Globus pallidus (tissue), 1 donor: ENCODE data around the gene LRRC9.
"Not testable (repeated sequence)": the region's sequence is repeated elsewhere in the genome, so short reads cannot be mapped to it uniquely, and the experiment has no call there.

Experiments
- DNase-seq: peaks from one replicate; pipeline ENCODE4 v3.0.0-alpha.2; 2015; ENCODE audit warnings: low spot score

LRRC9 gene

DNA sequence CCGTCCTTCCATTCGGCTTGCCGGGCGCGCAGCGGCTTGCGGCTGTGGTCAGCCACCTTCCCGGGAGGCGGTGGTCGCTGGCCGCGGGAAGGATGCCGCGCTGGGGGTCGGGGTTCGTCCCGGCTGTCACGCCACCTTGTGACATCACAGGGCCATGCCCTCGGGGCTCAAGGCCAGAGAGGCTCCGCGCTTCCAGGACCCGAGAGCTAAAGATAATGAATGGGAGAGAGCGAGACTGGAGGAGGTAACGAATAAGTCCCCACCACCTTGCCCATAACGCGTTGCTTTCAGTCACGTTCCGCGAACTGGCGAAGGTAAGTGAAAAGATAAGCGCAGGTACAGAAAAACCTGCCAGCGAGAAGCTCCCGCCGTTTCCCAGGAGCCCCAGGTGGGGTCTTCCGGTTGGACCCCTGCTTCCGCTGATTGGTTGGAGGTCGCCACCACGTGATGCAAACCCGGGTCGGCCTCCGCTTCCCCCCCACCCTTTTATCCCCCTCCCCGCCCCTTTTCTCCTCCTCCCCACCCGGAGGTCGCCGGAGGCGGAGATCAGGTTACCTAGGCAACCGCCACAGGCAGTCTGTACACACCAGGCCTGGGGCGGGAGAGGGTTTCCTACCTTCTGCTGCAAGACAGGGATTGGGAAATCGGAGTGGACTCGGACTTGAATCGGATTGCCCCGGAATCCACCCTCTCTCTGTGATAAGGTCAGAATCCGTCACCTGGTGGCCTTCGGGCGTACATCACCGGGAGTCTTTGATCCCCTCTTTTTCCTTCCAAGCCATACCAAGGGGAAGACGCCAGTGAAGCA lies at the start of gene LRRC9:
TSS of gene LRRC9 (plus strand) at position 575 of the 808 bp plus-strand sequence.
- peak; percentile 3 for DNase-seq

- peak; percentile 82 for DNase-seq
Measured at GRCh38 chr14:59870277-59871165, 49.4 kb upstream of the LRRC9 start, which contains the start of gene RTN1. RTN1 (minus strand) TSS chr14:59870776; CDS start chr14:59870630, 146 bp downstream.

DNA sequence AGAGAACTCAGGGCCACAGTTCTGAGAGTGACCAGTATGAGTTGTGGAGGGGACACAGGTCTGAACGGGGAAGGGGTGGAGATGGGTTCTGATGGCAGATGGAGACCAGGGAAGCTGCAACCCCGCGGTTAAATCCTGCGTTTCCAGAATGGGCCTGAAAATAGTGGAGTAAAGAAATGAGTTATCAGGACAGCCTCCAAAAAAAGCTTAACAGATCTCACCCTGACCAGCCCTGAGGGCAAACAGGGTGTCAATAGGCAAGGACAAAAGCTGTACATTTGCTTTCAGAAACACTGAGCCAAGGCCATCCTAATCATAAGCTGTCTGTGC lies 48.8 kb upstream of the LRRC9 start:
- no peak for DNase-seq

GRCh38 chr14:59882957-59883356 lies 37.0 kb upstream of the LRRC9 start:
- no peak for DNase-seq

DNA sequence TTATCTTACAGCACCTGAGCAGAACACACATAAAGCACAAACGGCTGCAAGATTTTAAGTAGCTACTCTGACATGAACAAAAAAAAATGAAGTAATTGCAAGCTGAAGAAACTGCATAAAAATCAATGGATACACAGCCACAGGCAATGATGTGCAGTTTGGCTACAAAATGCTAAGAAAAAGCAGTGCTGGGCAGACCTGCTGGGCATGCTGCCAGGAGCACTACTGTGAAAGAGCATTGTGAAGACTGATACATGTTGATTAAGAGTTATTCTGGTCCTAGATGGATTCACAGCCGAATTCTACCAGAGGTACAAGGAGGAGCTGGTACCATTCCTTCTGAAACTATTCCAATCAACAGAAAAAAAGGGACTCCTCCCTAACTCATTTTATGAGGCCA lies 29.3 kb upstream of the LRRC9 start:
- no peak for DNase-seq

- no peak for DNase-seq
Measured at GRCh38 chr14:59895721-59896120, 24.2 kb upstream of the LRRC9 start.

GRCh38 chr14:59897757-59898383 lies 22.1 kb upstream of the LRRC9 start:
- peak; percentile 57 for DNase-seq

DNA sequence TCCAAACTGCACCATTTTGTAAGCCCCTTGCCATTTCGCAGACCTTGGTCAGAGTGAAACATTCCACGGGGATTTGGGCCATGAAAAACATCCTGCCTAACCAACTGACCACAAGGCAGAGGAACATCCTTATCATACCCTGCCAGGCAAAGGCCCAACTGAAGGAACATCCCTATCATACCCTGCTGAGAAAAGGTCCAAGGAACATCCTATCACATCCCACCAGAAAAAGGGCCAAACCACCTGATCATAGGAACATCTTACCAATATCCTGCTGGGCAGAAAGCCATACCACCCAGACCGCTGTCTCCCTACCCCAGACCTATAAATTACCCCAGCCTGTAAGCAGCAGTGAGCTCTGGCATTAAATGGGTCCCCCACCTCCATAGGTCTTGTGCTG lies 19.4 kb upstream of the LRRC9 start:
- no peak for DNase-seq

DNA sequence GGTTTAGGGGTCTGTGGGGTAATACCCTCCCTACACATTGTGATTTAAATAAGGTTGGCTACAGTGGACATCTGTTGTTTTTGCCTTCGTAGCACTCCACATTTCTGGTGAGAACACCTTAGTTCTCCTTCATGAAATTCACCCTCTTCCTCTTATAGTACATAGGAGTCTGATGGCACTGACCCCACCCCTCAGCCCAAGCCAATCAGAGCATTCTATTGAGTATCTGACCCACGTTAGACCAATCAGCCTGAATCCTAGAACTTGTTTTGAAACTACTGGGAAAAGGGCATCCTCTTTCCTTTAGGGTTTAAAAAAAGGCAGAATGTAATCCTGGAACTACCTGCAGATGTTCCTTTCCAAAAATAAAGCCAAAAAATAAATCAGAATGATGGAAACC lies 15.8 kb upstream of the LRRC9 start:
- DNase-seq: no peak

- no peak for DNase-seq
Measured at GRCh38 chr14:59905188-59905587, 14.8 kb upstream of the LRRC9 start.

DNA sequence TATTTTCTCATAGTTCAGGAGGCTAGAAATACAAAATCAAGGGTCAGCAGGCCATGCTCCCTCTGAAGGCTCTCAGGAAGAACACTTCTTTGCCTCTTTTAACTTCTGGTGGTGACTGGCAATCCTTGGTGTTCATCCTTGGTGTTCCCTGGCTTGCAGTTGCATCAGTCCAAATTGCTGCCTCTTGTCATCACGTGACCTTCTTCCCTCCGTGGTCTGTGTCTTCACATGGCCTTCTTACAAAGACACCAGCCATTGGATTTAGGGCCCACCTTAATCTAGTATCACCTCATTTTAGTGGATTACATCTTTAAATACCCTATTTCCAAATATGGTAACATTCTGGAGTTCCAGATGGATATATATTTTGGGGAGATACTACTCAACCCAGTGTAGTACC lies 7.5 kb upstream of the LRRC9 start:
- no peak for DNase-seq

GRCh38 chr14:59913187-59913586 lies 6.8 kb upstream of the LRRC9 start:
- no peak for DNase-seq

DNA sequence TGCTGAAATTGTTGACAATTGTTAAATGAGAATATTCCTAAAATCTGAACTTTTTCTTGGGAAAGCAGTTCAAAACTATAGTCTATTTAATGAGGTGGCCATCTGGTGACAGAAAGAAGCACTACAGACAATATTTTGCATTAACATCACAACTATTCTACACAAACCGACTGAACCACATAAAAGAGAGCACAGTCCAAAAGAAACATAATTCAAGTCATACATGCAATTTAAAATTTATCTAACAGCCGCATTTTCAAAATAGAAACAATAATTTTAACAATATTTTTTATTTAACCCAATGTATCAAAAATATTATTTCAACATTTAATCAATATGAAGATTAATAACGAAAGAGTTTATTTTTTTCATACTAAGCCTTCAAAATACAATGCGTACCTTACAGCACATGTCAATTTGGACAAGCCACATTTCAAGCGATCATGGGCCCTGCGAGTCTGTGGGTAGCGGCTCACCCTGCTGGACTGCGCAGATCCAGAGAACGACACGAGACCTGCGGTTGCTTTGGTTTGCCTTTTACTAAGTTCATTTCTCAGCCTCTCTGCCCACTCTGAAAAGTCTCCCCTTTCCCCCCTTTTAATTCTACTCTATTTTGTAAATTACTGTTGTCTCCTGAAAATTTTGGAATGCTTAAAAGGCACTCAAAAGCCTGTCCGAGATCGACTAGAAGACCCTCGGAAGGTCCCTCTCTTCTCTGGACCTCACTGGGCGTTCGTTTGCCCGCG lies 947 bp upstream of the LRRC9 start:
- DNase-seq: peak; percentile 31

DNA sequence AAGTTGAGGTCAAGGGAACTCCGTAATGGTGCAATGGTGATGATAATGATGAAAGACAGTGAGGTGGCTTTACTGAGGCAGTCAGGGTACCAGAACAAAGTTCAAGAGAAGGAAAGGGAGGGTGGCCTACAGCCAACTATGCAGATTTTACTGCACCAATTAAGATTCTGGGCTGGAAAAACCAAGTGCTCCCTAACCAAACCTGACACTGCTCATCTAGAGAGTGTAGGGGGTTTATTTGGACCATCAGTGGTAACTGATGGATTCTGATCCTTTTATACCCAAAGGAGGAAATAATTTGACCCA lies 387 bp downstream of the LRRC9 start:
- DNase-seq: no peak

GRCh38 chr14:59925797-59926196 lies 5.9 kb downstream of the LRRC9 start:
- DNase-seq: no peak

- no peak for DNase-seq
Measured at GRCh38 chr14:59926534-59926933, 6.6 kb downstream of the LRRC9 start.

DNA sequence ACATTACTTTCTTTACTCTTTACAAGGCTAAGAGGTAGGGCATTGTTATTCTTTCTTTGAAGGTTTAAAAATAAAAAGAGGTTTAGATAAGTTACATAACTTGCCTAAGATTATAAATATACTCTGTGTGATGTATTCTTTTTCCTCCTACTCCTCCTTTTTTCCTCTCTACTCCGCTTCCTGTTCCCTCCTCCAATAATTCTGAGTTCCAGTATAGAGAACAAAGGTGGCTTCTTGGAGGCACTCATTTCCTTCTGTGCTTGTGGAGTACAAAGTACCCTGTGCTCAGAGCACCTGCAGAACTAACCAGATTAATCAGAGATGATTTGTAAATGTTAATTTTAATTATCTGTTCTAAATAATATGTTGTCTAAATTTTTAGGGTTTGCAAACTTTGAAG lies 11.3 kb downstream of the LRRC9 start:
- no peak for DNase-seq

- DNase-seq: no peak
Measured at GRCh38 chr14:59936145-59936544, 16.2 kb downstream of the LRRC9 start.

GRCh38 chr14:59939828-59940227 lies 19.9 kb downstream of the LRRC9 start:
- no peak for DNase-seq

DNA sequence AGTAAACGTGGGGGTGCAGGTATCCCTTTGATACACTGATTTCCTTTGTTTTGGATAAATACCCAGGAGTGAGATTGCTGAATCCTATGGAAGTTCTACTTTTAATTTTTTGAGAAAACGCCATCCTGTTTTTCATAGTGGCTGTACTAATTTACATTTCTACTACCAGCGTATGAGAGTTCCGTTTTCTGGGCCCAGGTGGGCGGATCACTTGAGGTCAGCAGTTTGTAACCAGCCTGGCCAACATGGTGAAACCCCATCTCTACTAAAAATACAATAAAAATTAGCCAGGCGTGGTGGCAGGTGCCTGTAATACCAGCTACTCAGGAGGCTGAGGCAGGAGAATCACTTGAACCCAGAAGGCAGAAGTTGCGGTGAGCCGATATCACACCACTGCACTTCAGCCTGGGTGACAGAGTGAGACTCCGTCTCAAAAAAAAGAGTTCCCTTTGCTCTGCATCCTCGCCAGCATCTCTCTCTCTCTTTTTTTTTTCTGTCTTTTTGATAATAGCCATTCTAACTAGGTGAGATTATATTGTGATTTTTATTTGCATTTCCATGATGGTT lies 22.4 kb downstream of the LRRC9 start:
- not testable (repeated sequence) for DNase-seq

DNA sequence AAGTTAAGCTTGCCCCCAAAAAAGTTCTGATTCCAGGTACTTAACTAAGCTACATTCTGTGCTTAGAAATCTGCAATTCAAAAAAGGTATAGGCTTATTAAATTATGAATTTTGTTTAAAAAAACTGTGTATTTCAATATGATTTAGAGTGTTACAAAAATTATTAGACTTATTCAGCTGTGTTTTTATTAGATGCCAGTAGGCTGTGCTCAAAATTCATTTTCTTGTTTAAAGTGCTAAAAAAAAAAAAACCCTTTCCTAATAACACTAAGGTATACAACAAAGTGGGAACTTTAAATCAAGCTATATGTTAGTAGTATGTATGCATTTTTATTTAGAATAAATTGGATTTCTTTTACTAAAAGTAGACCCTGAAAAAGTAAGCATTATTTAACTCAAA lies 25.0 kb downstream of the LRRC9 start:
- DNase-seq: no peak

- not testable (repeated sequence) for DNase-seq
Measured at GRCh38 chr14:59952141-59952540, 32.2 kb downstream of the LRRC9 start.
